Activated T-helper 2 cell treated with anti-CD3 and anti-CD28 coated beads, Interferon-gamma antibody, Interleukin-2, Interleukin-4, amounts not matched to agents 10 μg/mL and 5 μg/mL and 100 μg/mL, durations not matched to agents 14 hours and 24 hours and 36 hours (primary cell): ENCODE data around the gene ZNF532. TPM values are rescaled to one million over a fixed set of nuclear protein-coding genes. Genes with fewer than 3 reads are reported as not detected.

ENCODE experiments used
- DNase-seq: peaks from one replicate; pipeline ENCODE4 v3.0.0; 2021; ENCODE audit warnings: low spot score
- H3K27ac Mint-ChIP-seq: one replicate; pipeline ENCODE4 v1.8.0; 2021; ENCODE audit warnings: mixed read lengths
- H3K27me3 Mint-ChIP-seq: one replicate; pipeline ENCODE4 v1.8.0; 2021; ENCODE audit warnings: low read depth, mixed read lengths
- H3K36me3 Mint-ChIP-seq: one replicate; pipeline ENCODE4 v1.8.0; 2021; ENCODE audit warnings: low read depth, mixed read lengths
- H3K4me1 Mint-ChIP-seq: one replicate; pipeline ENCODE4 v1.8.0; 2021; ENCODE audit warnings: low read depth, mixed read lengths
- H3K4me3 Mint-ChIP-seq: one replicate; pipeline ENCODE4 v1.8.0; 2021; ENCODE audit warnings: low read depth, mild to moderate bottlenecking, moderate library complexity, mixed read lengths
- H3K9me3 Mint-ChIP-seq: one replicate; pipeline ENCODE4 v1.8.0; 2021; ENCODE audit warnings: mixed read lengths
- intact Hi-C: fragments of 100-400 bp; cut with micrococcal nuclease; formaldehyde crosslinking; loops from one replicate; pipeline ENCODE4 v1.15.1; 2023
- total RNA-seq: library from RNA; stranded (reverse); gene quantifications from 2 replicates; pipeline ENCODE4 v1.2.3, GENCODE V29; 2022

ZNF532 gene
- total RNA-seq, 1 donor from 2014 or later: 4.3 TPM

DNA sequence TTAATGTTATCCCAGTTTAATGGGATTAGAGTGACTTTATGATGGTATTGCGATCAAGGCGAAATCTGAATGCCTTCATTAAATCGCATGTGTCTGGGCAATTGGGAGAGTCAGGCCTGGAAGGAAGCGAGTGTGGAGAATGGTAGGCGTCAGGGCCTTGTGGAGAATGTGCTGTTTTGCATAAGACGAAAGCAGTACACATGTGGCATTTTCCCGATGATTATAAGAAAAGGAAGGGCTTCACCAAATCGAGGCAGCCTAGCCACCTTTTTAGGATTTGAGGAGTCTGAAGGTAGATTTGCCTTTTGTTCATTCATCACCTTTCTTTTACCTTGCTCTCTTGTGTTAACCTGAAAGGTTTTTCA is 1.0 kb downstream of the ZNF532 start:
- intact Hi-C loops: no loop called here

DNA sequence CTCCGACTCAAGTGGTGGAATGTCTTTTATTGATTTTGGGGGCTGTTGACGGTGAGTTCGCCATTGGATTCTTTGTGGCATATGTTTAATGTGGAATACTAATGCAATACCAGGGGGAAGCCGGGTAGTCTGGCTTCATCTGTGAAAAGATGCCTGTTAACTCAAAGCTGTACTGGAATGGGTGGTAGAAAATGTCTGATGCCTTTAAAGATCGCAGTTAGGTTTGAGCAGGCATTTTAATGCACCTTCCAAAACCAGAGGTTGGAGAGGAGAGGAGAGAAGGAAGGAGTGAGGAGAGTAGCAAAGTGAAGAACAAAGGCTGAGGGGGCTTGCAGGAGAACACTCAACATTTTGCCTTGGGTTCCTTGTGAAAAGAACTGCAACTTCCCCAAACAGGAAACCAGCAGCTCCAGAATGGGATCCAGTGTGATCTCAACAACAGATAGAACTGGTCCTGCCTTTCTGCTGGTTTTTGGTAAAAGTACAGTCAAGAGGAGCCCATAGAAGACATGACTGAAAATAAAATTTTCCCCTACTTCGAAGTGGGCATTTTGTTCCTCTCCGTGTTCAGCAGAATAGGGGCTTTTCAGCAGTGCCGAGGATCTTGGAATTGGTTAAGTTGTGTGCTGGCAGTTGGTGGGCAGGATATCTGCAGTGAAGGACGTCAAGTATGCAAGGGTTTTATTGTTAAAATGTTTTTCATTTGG is 1.5 kb downstream of the ZNF532 start:
- H3K4me1 Mint-ChIP-seq: peaks cover 4% of the 10 kb centered on the region
- peaks cover 3% of the 10 kb centered on the region for H3K36me3 Mint-ChIP-seq
- H3K27me3 Mint-ChIP-seq: peaks cover 52% of the 10 kb centered on the region
- no peaks in the 10 kb centered on the region for H3K9me3 Mint-ChIP-seq
- H3K27ac Mint-ChIP-seq: no peak overlapping the region
- no peak for DNase-seq
- intact Hi-C loops: no loop called here
- H3K4me3 Mint-ChIP-seq: no peak overlapping the region

More for the DNA sequence above, 1.0 kb downstream of the ZNF532 start:
- Mint-ChIP-seq H3K9me3 (no peaks in the 10 kb centered on the region), H3K27me3 (peaks cover 53% of the 10 kb centered on the region), H3K4me1 (peaks cover 4% of the 10 kb centered on the region), H3K4me3 (no peak overlapping the region), H3K36me3 (peaks cover 3% of the 10 kb centered on the region), H3K27ac (no peak overlapping the region)
- no peak for DNase-seq

DNA sequence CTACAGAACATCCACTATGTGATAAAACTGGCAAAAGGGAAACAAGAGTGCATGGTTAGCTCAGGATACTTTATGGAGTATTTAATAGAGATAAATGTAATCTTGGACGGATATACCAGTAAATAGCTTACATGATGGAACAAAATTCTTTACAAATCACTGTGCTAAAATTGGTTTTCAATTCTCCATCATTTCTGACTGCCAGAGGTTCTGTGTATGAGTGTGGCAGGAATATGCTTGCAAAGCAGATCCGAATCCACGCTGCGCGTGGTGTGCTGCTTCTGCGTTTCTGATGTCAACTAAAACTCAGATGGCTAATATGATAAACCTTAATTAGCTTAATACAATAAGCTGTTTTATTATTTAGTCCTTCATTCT is 2.1 kb downstream of the ZNF532 start:
- intact Hi-C loops: no loop called here
- no peaks in the 10 kb centered on the region for H3K9me3 Mint-ChIP-seq
- H3K27me3 Mint-ChIP-seq: peaks cover 49% of the 10 kb centered on the region
- H3K4me3 Mint-ChIP-seq: no peak overlapping the region
- H3K36me3 Mint-ChIP-seq: peaks cover 3% of the 10 kb centered on the region
- no peak overlapping the region for H3K27ac Mint-ChIP-seq
- H3K4me1 Mint-ChIP-seq: peaks cover 4% of the 10 kb centered on the region
- DNase-seq: no peak

GRCh38 chr18:58867281-58867961 is 2.7 kb downstream of the ZNF532 start:
- no peak for DNase-seq
- Mint-ChIP-seq H3K27me3 (peaks cover 44% of the 10 kb centered on the region), H3K4me1 (peaks cover 4% of the 10 kb centered on the region), H3K27ac (no peak overlapping the region), H3K4me3 (no peak overlapping the region), H3K9me3 (no peaks in the 10 kb centered on the region), H3K36me3 (peaks cover 3% of the 10 kb centered on the region)
- intact Hi-C loops: no loop called here

GRCh38 chr18:58868440-58868839 is 3.8 kb downstream of the ZNF532 start:
- H3K27me3 Mint-ChIP-seq: peaks cover 38% of the 10 kb centered on the region
- no peak overlapping the region for H3K4me3 Mint-ChIP-seq
- no peak for DNase-seq
- intact Hi-C loops: no loop called here
- no peaks in the 10 kb centered on the region for H3K9me3 Mint-ChIP-seq
- H3K36me3 Mint-ChIP-seq: no peaks in the 10 kb centered on the region
- H3K27ac Mint-ChIP-seq: no peak overlapping the region
- H3K4me1 Mint-ChIP-seq: no peaks in the 10 kb centered on the region

GRCh38 chr18:58870130-58870529 is 5.5 kb downstream of the ZNF532 start:
- Mint-ChIP-seq H3K27ac (no peak overlapping the region), H3K4me3 (no peak overlapping the region), H3K4me1 (no peaks in the 10 kb centered on the region), H3K9me3 (no peaks in the 10 kb centered on the region), H3K36me3 (no peaks in the 10 kb centered on the region), H3K27me3 (peaks cover 27% of the 10 kb centered on the region)
- DNase-seq: no peak
- intact Hi-C loops: no loop called here

GRCh38 chr18:58870621-58871020 is 5.9 kb downstream of the ZNF532 start:
- no peaks in the 10 kb centered on the region for H3K4me1 Mint-ChIP-seq
- H3K36me3 Mint-ChIP-seq: no peaks in the 10 kb centered on the region
- no peak for DNase-seq
- peaks cover 22% of the 10 kb centered on the region for H3K27me3 Mint-ChIP-seq
- H3K4me3 Mint-ChIP-seq: no peak overlapping the region
- no peaks in the 10 kb centered on the region for H3K9me3 Mint-ChIP-seq
- no peak overlapping the region for H3K27ac Mint-ChIP-seq
- intact Hi-C loops: no loop called here

GRCh38 chr18:58871514-58872420 is 7.1 kb downstream of the ZNF532 start:
- Mint-ChIP-seq H3K27ac (no peak overlapping the region), H3K4me3 (no peak overlapping the region), H3K4me1 (no peaks in the 10 kb centered on the region), H3K9me3 (no peaks in the 10 kb centered on the region), H3K27me3 (peaks cover 14% of the 10 kb centered on the region), H3K36me3 (no peaks in the 10 kb centered on the region)
- no peak for DNase-seq
- intact Hi-C loops: no loop called here

DNA sequence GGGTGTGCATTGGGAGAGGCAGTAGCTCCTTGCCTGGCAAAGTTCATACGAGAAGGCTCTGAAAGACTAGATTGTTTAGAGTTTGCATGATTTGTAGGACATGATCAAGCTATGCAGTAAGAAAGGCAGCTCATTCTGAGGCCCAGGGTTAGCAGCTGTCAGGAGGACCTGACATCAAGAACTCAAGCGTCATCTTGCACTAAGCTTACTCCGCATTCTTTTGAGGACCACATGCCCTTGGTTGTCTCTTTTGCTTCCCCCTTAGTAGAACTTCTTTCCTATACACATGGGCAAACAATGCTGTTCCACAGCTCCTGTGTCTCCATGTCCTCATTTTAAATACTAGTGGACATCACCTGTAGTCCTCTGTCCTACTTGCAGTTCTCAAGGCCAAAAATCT is 14.0 kb downstream of the ZNF532 start:
- no peak for DNase-seq
- Mint-ChIP-seq H3K4me1 (no peaks in the 10 kb centered on the region), H3K4me3 (no peak overlapping the region), H3K36me3 (no peaks in the 10 kb centered on the region), H3K9me3 (no peaks in the 10 kb centered on the region), H3K27ac (no peak overlapping the region), H3K27me3 (peaks cover 12% of the 10 kb centered on the region)
- intact Hi-C loops: no loop called here

DNA sequence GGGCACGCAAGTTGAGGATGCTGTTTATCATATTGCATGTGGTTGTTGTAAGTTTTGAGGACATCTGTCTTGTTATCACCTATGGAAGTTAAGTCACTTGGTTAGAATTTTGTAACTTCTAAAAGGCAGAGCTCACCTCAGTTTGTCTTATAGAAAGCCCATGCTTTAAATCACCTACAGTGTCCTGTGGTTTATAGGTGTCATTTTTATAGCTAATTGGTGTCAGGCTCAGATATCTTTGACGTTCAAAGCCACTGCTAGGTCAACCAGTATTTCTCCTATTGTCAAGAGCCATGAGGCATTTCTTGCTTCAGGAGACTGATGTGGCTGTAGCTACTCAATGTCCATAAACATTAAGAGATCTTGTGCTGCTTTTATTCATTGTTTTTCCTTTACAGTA is 16.8 kb downstream of the ZNF532 start:
- Mint-ChIP-seq H3K27me3 (peaks cover 13% of the 10 kb centered on the region), H3K36me3 (no peaks in the 10 kb centered on the region), H3K4me1 (peaks cover under 1% of the 10 kb centered on the region), H3K4me3 (no peak overlapping the region), H3K9me3 (no peaks in the 10 kb centered on the region), H3K27ac (no peak overlapping the region)
- no peak for DNase-seq
- intact Hi-C loops: no loop called here

GRCh38 chr18:58882044-58882443 is 17.4 kb downstream of the ZNF532 start:
- H3K27ac Mint-ChIP-seq: no peak overlapping the region
- intact Hi-C loops: no loop called here
- H3K4me1 Mint-ChIP-seq: peaks cover 5% of the 10 kb centered on the region
- no peaks in the 10 kb centered on the region for H3K9me3 Mint-ChIP-seq
- no peak for DNase-seq
- H3K4me3 Mint-ChIP-seq: no peak overlapping the region
- peaks cover 17% of the 10 kb centered on the region for H3K27me3 Mint-ChIP-seq
- H3K36me3 Mint-ChIP-seq: no peaks in the 10 kb centered on the region

GRCh38 chr18:58882686-58883085 is 18.0 kb downstream of the ZNF532 start:
- Mint-ChIP-seq H3K27ac (no peak overlapping the region), H3K27me3 (peaks cover 23% of the 10 kb centered on the region), H3K9me3 (no peaks in the 10 kb centered on the region), H3K4me1 (peaks cover 12% of the 10 kb centered on the region), H3K4me3 (no peak overlapping the region), H3K36me3 (no peaks in the 10 kb centered on the region)
- intact Hi-C loops: no loop called here
- no peak for DNase-seq

GRCh38 chr18:58884680-58885079 is 20.0 kb downstream of the ZNF532 start:
- Mint-ChIP-seq H3K9me3 (no peaks in the 10 kb centered on the region), H3K27ac (no peak overlapping the region), H3K36me3 (no peaks in the 10 kb centered on the region), H3K4me1 (peaks cover 14% of the 10 kb centered on the region), H3K4me3 (no peak overlapping the region), H3K27me3 (peaks cover 24% of the 10 kb centered on the region)
- no peak for DNase-seq
- intact Hi-C loops: no loop called here
